Mesenchymal stem cell (in vitro differentiated cells and primary cell): Measurements from ENCODE around the gene ATF7IP2.
A peak's percentile ranks its signal among the peaks of the same experiment; 100 is the strongest.

Source experiments
- DNase-seq: peaks from one replicate; pipeline ENCODE4 v3.0.0-alpha.2; 2013
- H2AFZ ChIP-seq: one replicate; pipeline ENCODE4 v1.6.1; 2013; ENCODE audit warnings: low read depth, mild to moderate bottlenecking, control low read depth, inconsistent platforms, low read length, moderate library complexity
- H2AK5ac ChIP-seq: 2 replicates; pipeline ENCODE4 v1.6.1; 2013; ENCODE audit warnings: low read length, moderate library complexity, mild to moderate bottlenecking, inconsistent platforms; ENCODE audit not compliant: severe bottlenecking
- H2BK120ac ChIP-seq: one replicate; pipeline ENCODE4 v1.6.1; 2013; ENCODE audit warnings: low read depth, mild to moderate bottlenecking, inconsistent platforms, low read length, moderate library complexity
- H2BK12ac ChIP-seq, 2 experiments: one replicate each; pipeline ENCODE4 v1.6.1; 2013; ENCODE audit warnings: inconsistent platforms in 2 of 2, low read length in 2 of 2, mild to moderate bottlenecking in 2 of 2, moderate library complexity in 2 of 2, control low read depth in 1 of 2
- H2BK15ac ChIP-seq: one replicate; pipeline ENCODE4 v1.6.1; 2013; ENCODE audit warnings: mild to moderate bottlenecking, low read depth, inconsistent platforms; ENCODE audit not compliant: poor library complexity, severe bottlenecking
- H2BK5ac ChIP-seq: 2 replicates; pipeline ENCODE4 v1.6.1; 2013; ENCODE audit warnings: low read depth, mild to moderate bottlenecking, low read length, control low read depth, inconsistent platforms; ENCODE audit not compliant: poor library complexity, severe bottlenecking
- H3K14ac ChIP-seq, 2 experiments: one replicate each; pipeline ENCODE4 v1.6.1; 2013; ENCODE audit warnings: inconsistent platforms in 2 of 2, low read length in 2 of 2, control low read depth in 1 of 2, mild to moderate bottlenecking in 1 of 2, moderate library complexity in 1 of 2
- H3K18ac ChIP-seq, 2 experiments: one replicate each; pipeline ENCODE4 v1.6.1; 2013; ENCODE audit warnings: inconsistent platforms in 2 of 2, low read length in 2 of 2, control low read depth in 1 of 2, low read depth in 1 of 2, mild to moderate bottlenecking in 1 of 2
- H3K23ac ChIP-seq, 2 experiments: one replicate each; pipeline ENCODE4 v1.6.1; 2013; ENCODE audit warnings: inconsistent platforms in 2 of 2, low read length in 2 of 2, mild to moderate bottlenecking in 2 of 2, moderate library complexity in 2 of 2, control low read depth in 1 of 2
- H3K27ac ChIP-seq: 2 replicates; pipeline ENCODE4 v1.5.1; 2013; ENCODE audit warnings: mild to moderate bottlenecking, moderate library complexity, low read length, control low read depth, inconsistent platforms; ENCODE audit not compliant: poor library complexity, severe bottlenecking
- H3K27me3 ChIP-seq, 2 experiments: 2 replicates each; pipeline versions ENCODE4 v1.6.1 to v1.7.0; 2013; ENCODE audit warnings: low read length in 2 of 2, mild to moderate bottlenecking in 2 of 2, moderate library complexity in 2 of 2, control low read depth in 1 of 2, inconsistent platforms in 1 of 2; ENCODE audit not compliant: control insufficient read depth in 1 of 2, insufficient read depth in 1 of 2
- H3K36me3 ChIP-seq, 2 experiments: 2 replicates each; pipeline versions ENCODE4 v1.6.1 to v1.7.0; 2013; ENCODE audit warnings: low read length in 2 of 2, control low read depth in 1 of 2, inconsistent platforms in 1 of 2, low read depth in 1 of 2, mild to moderate bottlenecking in 1 of 2; ENCODE audit not compliant: insufficient read depth in 2 of 2, control insufficient read depth in 1 of 2
- H3K4ac ChIP-seq, 2 experiments: one replicate each; pipeline ENCODE4 v1.6.1; 2013; ENCODE audit warnings: inconsistent platforms in 2 of 2, low read length in 2 of 2, mild to moderate bottlenecking in 2 of 2, moderate library complexity in 2 of 2, control low read depth in 1 of 2, low read depth in 1 of 2
- H3K4me1 ChIP-seq: 2 replicates; pipeline ENCODE4 v1.6.1; 2013; ENCODE audit warnings: low read depth, low read length, control low read depth; ENCODE audit not compliant: control insufficient read depth, insufficient read depth
- H3K4me2 ChIP-seq: 2 replicates; pipeline ENCODE4 v1.6.1; 2013; ENCODE audit warnings: low read length, mild to moderate bottlenecking, inconsistent platforms; ENCODE audit not compliant: poor library complexity, severe bottlenecking
- H3K4me3 ChIP-seq, 2 experiments: 2 replicates each; pipeline versions ENCODE4 v1.5.1 to v1.7.0; 2013; ENCODE audit warnings: low read length in 2 of 2, mild to moderate bottlenecking in 2 of 2, control low read depth in 1 of 2, low read depth in 1 of 2; ENCODE audit not compliant: insufficient read depth in 1 of 2
- H3K79me1 ChIP-seq: replicated peaks from 2 replicates; pipeline ENCODE4 v1.6.1; 2013; ENCODE audit warnings: mild to moderate bottlenecking, control low read depth, low read length, inconsistent platforms; ENCODE audit not compliant: poor library complexity, severe bottlenecking
- H3K9ac ChIP-seq: 2 replicates; pipeline ENCODE4 v1.7.0; 2013; ENCODE audit warnings: mild to moderate bottlenecking, low read length, moderate library complexity
- H3K9me3 ChIP-seq: 2 replicates; pipeline ENCODE4 v1.7.0; 2013; ENCODE audit warnings: mild to moderate bottlenecking, low read length; ENCODE audit not compliant: control insufficient read depth
- H4K8ac ChIP-seq: one replicate; pipeline ENCODE4 v1.6.1; 2013; ENCODE audit warnings: inconsistent platforms, mild to moderate bottlenecking, low read length, moderate library complexity
- H4K91ac ChIP-seq: one replicate; pipeline ENCODE4 v1.6.1; 2013; ENCODE audit warnings: mild to moderate bottlenecking, low read length, inconsistent platforms
- WGBS: methylation state at CpG from one replicate; pipeline ENCODE4 v1.1.7; 2013; ENCODE audit warnings: mixed read lengths; 5-methylcytosine and 5-hydroxymethylcytosine counted together

The ATF7IP2 gene

GRCh38 chr16:10520869-10521578, 135.2 kb downstream of the ATF7IP2 start:
- Histone ChIP-seq H2BK120ac (no peak overlapping the region), H3K9ac (no peak overlapping the region), H3K4me3 (no peak overlapping the region), H3K79me1 (no peaks in the 10 kb centered on the region), H4K8ac (no peak overlapping the region), H3K27ac (no peak overlapping the region), H2AK5ac (no peak overlapping the region), H3K36me3 (peaks cover 0 to 4% of the 10 kb centered on the region in 2 experiments), H2BK5ac (no peak overlapping the region), H2BK15ac (no peak overlapping the region), H3K4me2 (no peak overlapping the region), H3K14ac (no peak overlapping the region), H4K91ac (no peak overlapping the region), H2BK12ac (no peak overlapping the region), H3K4me1 (no peaks in the 10 kb centered on the region), H3K4ac (no peak overlapping the region), H2AFZ (no peak overlapping the region), H3K27me3 (no peaks in the 10 kb centered on the region), H3K9me3 (no peaks in the 10 kb centered on the region), H3K23ac (no peak overlapping the region), H3K18ac (no peak overlapping the region)
- no peak for DNase-seq
- 79% methylated on average over 7 of the region's 7 CpGs for WGBS

GRCh38 chr16:10521681-10522274, 135.9 kb downstream of the ATF7IP2 start:
- Histone ChIP-seq H3K9ac (no peak overlapping the region), H3K79me1 (no peaks in the 10 kb centered on the region), H4K91ac (no peak overlapping the region), H2BK120ac (no peak overlapping the region), H3K9me3 (no peaks in the 10 kb centered on the region), H2BK15ac (no peak overlapping the region), H3K4me2 (no peak overlapping the region), H2BK5ac (no peak overlapping the region), H3K27me3 (no peaks in the 10 kb centered on the region), H2AK5ac (no peak overlapping the region), H3K18ac (no peak overlapping the region), H3K4ac (no peak overlapping the region), H3K14ac (no peak overlapping the region), H3K23ac (no peak overlapping the region), H2AFZ (no peak overlapping the region), H3K27ac (no peak overlapping the region), H3K36me3 (peaks cover 0 to 4% of the 10 kb centered on the region in 2 experiments), H4K8ac (no peak overlapping the region), H2BK12ac (no peak overlapping the region), H3K4me1 (no peaks in the 10 kb centered on the region), H3K4me3 (no peak overlapping the region)
- 26% methylated on average over 7 of the region's 9 CpGs for WGBS
- peak; percentile 66 for DNase-seq

- no peak overlapping the region for H2BK5ac ChIP-seq
These were observed 137.1 kb downstream of the ATF7IP2 start for GRCh38 chr16:10522966-10523365.

GRCh38 chr16:10525214-10525825, 139.5 kb downstream of the ATF7IP2 start:
- Histone ChIP-seq H2AFZ (no peak overlapping the region), H3K4me3 (no peak overlapping the region), H2BK5ac (no peak overlapping the region), H3K79me1 (no peaks in the 10 kb centered on the region), H3K14ac (no peak overlapping the region), H3K18ac (no peak overlapping the region), H3K4me1 (no peaks in the 10 kb centered on the region), H2BK15ac (no peak overlapping the region), H3K36me3 (peaks cover 0 to 4% of the 10 kb centered on the region in 2 experiments), H3K27ac (no peak overlapping the region), H4K8ac (no peak overlapping the region), H3K4ac (no peak overlapping the region), H2BK120ac (no peak overlapping the region), H3K27me3 (no peaks in the 10 kb centered on the region), H3K9ac (no peak overlapping the region), H3K9me3 (no peaks in the 10 kb centered on the region), H3K23ac (no peak overlapping the region), H3K4me2 (no peak overlapping the region), H2AK5ac (no peak overlapping the region), H2BK12ac (no peak overlapping the region), H4K91ac (no peak overlapping the region)
- DNase-seq: no peak
- 87% methylated on average over 4 of the region's 6 CpGs for WGBS

More at GRCh38 chr16:10522966-10523365, 137.1 kb downstream of the ATF7IP2 start:
- Histone ChIP-seq H2AFZ (no peak overlapping the region), H3K14ac (no peak overlapping the region), H3K4me1 (no peaks in the 10 kb centered on the region), H3K4me2 (no peak overlapping the region), H2BK15ac (no peak overlapping the region), H3K23ac (no peak overlapping the region), H3K36me3 (peaks cover 0 to 4% of the 10 kb centered on the region in 2 experiments), H4K8ac (no peak overlapping the region), H3K18ac (no peak overlapping the region), H4K91ac (no peak overlapping the region), H3K9me3 (no peaks in the 10 kb centered on the region), H2AK5ac (no peak overlapping the region), H2BK12ac (no peak overlapping the region), H3K27me3 (no peaks in the 10 kb centered on the region), H3K4ac (no peak overlapping the region), H3K9ac (no peak overlapping the region), H2BK120ac (no peak overlapping the region), H3K27ac (no peak overlapping the region), H3K79me1 (no peaks in the 10 kb centered on the region), H3K4me3 (no peak overlapping the region)
- DNase-seq: no peak
- WGBS: 85% methylated on average over 2 of the region's 2 CpGs
